GM12892 (cell line): ENCODE measurements around the gene AOX1.

Experiments
- POLR2A ChIP-seq: IDR thresholded peaks from 2 replicates; pipeline ENCODE4 v1.6.1; 2011; ENCODE audit warnings: low read depth, low read length, control low read depth
- POLR2AphosphoS5 ChIP-seq: IDR thresholded peaks from 2 replicates; pipeline ENCODE4 v1.6.1; 2011; ENCODE audit warnings: low read depth, low read length, control low read depth
- TAF1 ChIP-seq: IDR thresholded peaks from 2 replicates; pipeline ENCODE4 v1.6.1; 2011; ENCODE audit warnings: low read depth, mild to moderate bottlenecking, control low read depth, low read length, borderline replicate concordance

DNA sequence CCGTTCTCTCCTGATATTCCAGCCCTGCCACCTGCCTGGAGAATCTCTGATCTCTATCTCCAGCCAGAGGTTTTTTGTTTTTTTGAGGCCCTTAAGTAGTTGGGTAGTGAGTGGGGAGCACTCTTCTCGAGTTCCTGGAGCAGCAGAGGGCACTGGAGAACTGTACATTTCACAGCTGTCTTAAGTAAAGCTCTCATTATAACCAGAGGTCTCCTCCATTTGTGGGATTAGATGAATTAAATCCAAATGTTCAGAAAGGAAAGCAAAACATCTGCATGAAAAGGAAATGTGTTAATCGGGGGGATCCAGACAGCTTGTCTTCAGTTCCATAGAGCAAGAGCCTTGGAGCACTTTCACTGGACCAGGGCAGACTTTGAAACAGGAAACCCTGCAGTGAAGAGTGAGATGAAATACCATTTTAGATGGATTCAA lies 32.8 kb downstream of the AOX1 start:
- TF ChIP-seq POLR2AphosphoS5 (no peak), POLR2A (no peak), TAF1 (no peak)
